HG03354 (cell line): ENCODE results near the gene BIRC5.

Source experiments
- ATAC-seq: cut with Tn5 transposase; IDR thresholded peaks from one replicate; pipeline ENCODE4 v1.9.1; 2021; ENCODE audit warnings: mild to moderate bottlenecking; ENCODE audit not compliant: unreplicated experiment, poor library complexity, severe bottlenecking

BIRC5 gene

DNA sequence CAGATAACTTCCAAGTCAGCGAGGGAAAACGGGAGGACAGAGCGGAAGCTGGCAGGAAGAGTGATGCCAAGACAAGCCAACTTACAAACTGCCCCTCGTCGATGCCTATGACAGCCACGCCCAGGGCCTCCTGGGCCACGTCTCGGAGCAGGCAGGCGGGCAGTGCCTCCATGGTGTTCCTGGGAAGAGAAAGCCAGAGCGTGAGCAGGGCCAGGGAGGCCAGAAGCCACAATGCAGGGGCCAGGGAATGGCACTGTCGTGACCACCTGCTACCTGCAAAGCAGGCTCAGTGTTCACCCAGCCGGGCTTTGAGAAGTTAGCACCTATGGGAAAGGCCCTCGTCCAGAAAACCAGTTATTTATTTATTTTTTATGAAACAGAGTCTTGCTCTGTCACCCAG, 31.5 kb upstream of the BIRC5 start:
- no peak for ATAC-seq

DNA sequence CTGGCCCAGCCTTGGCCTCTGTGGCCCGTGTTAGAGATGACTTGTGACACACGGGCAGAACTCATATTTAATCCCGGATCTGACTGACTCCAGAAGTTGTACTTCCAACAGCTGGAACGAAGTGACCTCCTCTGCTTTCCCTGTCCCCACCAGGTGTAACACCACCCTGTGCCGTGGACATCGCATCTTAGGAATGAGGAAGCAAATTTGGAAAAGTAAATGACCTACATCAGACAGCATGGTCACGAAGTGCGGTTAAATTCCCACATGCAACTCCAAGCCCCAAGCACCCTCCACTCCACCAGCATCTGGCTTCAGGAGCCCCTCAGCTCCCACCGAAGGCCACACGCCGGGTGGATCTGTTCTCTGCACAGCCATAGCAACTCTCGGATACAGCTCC, 30.1 kb upstream of the BIRC5 start:
- no peak for ATAC-seq

DNA sequence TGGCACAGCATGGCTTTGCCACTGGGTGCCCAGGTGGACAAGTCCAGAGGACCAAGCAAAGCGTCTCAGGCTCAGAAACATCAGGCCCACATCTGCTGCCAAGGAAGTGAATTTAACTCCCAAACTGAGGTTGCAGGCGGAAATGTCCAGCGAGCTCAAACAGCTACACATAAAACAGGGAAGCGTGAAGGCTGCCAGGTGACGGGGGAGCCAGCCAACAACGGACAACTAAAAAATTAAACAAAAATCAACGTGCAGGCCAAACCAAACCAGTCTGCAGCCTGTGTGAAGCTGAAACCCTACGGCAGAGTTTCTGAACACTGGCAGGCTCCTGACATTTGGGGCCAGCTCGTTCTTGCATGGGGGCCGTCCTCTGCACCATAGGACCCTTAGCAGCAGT, 29.7 kb upstream of the BIRC5 start:
- no peak for ATAC-seq

DNA sequence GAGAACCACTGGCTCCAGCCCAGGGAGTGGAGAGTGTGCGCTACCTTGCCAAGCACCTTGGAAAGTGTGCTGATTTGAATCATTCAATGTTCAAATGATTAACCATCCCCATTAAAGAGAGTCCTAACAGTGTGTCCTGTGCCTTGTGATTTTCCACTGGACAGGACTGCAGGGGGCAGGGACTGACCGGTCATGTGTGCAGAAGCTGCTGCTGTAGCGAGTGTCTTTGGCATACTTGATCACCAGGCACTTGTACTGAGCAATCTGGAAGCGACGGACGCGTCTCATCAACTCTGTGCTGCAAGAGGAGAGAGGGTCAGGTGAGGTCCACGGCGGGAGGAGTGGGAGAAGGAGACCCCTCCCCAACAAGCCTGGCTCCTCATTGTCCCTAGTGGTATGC, 29.2 kb upstream of the BIRC5 start:
- ATAC-seq: no peak

DNA sequence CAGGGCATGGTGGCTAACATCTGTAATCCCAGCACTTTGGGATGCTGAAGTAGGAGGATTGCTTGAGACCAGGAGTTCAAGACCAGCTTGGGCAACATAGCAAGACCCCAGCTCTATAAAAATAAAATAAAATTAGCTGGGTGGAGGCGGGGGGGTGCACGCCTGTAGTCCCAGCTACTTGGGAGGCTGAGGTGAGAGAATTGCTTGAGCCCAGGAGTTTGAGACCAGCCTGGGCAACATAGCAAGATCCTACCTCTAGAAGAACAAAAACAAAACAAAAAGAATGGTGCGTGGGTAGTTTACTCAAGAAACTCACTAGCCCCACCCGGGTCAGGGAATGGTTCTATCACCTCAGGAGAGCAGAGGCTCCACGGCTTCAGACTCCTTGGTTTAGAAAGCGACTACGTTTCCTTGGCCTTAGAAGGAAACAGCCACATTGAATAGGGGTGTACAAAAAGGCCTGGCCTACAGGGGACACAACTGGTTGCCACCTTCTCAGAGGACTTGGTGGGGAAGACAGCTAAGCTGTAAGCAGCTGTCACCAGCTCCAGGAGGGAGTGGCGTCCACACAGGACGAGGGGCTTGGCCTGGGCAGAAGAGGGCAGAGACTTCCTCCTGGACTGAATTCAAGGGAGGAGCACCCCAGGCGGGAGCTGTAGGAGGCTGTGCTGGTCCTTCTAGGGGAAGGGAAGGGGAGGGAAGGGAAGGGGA, 27.9 kb upstream of the BIRC5 start:
- ATAC-seq: no peak

DNA sequence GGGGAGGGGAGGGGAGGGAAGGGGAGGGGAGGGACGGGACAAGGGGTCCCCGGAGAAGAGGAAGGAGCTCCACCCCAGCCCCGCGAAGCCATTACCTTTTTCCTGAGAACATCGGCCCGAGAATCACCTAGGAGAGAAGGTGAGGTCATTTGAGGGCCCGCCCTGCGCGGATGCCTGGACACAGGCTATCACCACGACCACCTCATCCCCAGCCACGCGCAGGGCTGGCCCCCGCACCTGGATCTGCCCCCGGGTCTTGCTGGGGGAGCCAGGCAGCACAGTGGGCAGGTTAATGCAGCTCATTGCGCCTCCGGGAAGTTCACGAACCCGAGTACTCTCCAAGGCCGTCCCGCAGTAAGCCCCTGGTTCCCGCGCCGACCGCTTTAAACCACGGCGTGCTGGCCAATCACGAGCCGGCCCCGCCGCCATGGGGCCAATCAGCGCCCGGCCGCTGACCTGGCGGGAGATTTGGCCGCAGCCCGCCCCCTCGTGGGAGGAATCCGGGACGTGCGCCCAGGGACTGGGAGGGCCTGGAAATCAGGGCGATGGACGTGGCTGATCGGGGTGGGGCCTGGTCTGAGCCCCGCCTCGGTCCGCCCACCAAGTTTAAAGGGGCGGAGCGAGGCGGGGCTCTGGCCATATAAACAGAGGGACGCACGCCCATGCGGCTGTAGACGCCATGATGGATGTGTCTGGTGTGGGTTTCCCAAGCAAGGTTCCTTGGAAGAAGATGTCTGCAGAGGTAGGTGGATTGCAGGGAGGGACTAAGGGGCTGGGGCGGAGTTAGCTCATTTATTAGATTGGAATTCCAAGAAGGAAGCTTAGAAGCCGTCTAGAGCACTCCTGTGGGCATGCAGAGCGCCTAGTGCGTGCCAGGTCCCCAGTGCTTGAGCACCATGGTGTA, 27.1 kb upstream of the BIRC5 start, which contains the start of the genes AFMID and TK1:
AFMID (plus strand) TSS at position 671 of the 904 bp plus-strand sequence; CDS start at position 680, 9 bp downstream.
TK1 (minus strand) TSS at position 361 of the 904 bp plus-strand sequence; CDS start at position 303, 58 bp downstream.
- peak; percentile 93 for ATAC-seq

DNA sequence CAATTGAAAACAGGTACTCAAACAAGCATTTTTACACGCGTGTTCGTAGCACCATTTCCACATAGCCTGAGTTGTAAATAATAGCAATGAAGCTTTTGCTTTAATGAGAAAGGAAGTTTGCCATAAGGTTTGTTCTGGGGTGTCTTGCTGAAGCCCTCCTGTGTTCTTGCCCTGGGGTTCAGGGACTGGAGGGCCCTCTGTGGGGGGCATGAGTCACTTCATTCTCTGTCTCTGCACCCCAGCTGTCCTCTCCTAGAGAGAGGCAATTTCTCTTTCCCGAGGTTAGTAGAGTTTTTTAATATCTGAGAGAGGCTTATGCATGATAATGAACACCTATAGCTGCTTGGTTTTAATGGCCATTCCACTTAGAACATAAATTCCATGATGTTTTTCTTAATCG, 17.3 kb upstream of the BIRC5 start:
- no peak for ATAC-seq

DNA sequence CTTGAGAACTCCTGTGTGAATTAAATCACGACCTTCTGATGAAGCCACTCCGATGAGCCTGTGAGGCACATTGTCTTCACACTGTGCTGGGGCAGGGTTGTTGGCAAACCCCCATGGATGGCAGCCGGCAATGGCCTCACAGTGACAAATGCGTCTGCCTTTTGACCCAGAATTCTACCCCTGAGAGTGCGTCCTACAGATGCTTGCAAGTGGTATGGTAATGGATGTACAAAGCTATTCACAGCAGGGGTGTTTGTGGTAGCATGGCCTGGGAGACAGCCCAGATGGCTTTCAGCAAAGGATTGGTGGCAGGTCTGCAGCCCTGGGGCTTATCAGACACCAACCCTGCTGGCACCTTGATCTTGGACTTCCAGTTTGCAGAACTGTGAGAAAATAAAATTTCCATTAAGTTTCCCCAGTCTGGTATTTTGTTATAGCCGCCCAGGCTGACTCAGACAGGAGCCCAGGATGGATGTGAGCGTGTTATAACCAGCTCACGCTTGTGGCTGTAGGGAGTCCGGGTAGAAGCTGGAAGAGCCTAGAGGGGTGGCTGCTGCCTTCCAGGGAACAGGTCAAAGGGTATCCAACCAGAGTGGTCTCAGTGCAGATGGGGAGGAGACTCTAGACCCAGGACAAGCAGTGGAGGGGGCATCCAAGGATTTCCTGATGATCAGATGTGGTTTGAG, 16.8 kb upstream of the BIRC5 start:
- ATAC-seq: no peak

DNA sequence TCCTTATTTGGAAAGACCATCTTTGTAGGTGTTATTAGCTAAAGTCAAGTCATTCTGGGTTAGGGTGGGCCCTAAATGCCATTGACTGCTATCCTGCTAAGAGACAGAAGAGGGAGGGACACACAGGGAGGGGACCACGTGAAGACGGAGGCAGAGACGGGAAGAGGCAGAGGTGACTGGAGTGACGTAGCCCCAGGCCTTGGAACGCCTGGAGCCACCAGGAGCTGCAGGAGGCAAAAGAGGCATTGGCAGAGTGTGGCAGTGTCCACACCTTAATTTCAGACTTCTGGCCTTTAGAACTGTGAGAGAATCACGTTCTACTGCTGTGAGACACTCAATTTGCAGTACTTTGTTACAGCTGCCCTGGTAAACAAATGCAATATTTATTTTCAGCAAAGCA, 13.6 kb upstream of the BIRC5 start:
- no peak for ATAC-seq

DNA sequence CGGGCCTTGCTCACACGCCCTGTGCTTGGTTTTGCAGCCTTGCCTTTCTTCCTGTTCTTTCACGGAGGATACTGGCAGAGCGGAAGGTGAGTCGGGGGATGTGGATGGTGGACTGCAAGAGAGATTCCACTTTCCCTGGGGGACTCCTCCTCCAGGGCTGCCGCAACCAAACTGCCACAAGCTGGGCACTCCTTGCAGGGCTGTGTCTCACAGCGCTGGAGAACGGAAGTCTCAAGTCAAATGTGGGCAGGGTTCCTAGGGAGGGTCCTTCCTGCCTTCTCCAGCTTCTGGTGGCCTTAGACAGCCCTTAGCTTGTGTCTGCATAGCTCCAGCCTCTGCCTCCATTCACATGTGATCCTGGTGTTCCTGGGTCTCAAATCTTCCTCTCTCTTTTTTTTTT, 11.4 kb upstream of the BIRC5 start:
- no peak for ATAC-seq

DNA sequence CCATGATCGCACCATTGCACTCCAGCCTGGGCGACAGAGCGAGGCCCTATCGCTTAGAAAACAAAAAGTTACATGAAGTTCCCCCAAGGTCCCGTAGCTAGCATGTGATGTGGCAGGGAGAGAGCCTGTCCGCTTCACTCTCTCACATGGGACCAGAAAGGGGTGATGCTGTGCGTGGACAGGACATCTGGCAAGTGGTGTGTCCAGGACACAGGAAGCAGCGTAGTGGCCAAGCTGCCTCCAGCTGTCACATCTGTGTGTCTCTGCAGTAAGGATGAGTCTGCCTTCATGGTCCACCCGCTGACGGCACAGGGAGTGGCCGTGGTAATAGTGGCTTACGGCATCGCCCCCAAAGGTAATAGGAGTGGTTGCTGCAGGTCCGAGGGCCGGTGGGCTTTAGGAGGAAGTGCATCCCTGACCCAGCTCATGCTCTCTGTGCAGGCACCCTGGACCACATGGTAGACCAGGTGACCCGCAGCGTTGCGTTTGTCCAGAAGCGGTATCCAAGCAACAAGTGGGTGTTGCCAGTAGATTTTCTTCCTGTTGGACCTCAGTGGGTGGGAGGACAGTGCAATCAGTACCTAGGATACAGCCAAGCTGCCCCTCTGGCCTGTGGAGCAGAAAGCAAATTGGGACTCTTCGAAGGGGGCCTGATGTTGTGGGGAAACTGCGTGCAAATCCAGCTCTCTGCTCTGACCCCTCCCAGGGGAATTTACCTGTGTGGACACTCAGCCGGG, 9.5 kb upstream of the BIRC5 start:
- no peak for ATAC-seq

DNA sequence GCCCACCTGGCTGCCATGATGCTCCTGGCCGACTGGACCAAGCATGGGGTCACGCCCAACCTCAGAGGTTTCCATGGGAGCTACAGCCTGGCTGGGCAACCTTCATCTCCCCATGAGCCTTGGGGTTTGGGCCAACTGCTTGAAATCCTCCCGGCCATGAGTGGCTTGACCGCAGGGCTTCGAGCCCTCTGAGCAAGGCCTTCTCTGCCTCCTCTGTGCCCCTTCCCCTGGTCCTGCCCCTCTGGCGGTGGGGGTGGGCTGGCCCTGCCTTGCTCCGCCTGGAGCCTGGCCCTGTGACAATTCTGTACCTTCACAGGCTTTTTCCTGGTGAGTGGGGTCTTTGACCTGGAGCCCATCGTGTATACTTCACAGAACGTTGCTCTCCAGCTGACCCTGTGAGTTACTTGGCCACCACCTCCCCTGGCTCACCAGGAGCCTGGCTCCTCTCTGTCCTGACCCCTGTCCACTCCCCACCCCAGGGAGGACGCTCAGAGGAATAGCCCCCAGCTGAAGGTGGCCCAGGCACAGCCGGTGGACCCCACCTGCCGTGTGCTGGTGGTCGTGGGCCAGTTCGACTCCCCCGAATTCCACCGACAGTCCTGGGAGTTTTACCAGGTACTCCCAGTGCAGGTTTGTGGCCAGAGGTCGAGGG, 8.8 kb upstream of the BIRC5 start:
- ATAC-seq: no peak

DNA sequence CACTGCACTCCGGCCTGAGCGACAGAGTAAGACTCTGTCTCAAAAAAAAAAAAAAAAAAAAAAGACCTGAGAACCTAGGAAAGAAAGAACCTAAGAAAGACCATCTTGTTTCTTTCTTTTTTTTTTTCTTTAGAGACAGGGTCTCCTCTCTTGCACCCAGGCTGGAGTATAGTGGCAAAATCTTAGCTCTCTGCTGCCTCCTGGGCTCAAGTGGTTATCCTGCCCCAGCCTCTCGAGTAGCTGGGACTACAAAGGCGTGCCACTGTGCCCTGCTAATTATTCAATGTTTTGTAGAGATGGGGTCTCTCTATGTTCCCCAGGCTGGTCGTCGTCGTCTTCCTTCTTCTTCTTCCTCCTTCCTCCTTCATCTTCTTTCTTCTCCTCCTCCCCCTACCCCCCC, 7.8 kb upstream of the BIRC5 start:
- no peak for ATAC-seq

DNA sequence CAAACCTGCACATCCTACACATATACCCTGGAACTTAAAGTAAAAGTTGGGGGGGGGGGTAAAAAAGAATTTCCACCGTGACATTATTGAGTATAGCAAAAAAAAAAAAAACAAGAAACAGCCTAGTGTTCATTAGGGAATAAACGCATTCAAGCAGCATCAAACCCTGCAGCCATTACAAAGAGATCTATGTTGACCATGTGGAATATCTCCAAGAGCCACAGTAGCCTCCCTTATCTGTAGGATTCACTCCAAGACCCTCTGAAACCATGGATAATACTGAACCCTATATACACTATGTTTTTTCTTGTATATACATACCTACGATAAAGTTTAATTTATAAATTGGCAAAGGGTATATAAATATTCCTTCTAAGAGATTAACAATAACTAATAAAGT, 5.6 kb upstream of the BIRC5 start:
- no peak for ATAC-seq

DNA sequence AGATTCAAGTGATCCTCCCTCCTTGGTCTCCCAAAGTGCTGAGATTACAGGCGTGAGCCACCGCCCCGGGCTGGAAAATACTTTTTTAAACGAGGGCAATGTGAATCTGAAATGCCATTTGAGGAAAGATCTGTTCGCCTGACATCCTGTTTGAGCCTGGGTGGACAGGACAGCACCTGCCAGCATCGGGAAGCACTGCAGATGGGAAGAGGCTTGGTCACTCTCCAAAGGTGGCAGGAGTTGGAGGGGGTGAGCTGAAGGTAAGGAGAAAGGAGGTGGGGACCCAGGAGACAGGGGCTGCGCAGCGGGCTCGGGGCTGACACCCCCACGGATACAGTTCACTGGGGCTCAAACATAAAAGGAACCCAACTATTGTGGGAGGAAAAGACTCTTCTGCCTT, 3.9 kb upstream of the BIRC5 start:
- no peak for ATAC-seq

DNA sequence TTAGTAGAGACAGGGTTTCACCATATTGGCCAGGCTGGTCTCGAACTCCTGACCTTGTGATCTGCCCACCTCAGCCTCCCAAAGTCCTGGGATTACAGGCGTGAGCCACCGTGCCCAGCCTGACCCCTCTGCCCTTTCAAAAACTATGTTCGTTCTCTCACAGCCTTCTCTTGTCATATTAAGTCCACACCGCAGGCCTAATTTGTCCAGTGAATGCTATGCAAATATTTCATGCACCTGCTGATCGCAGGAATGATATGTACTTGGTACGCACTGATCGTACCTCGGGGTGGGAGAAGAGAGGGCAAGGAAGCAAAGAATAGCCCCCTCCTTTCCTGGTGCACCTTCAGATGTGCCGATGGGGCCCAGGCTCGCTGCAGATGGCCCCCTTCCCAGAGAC, 3.0 kb upstream of the BIRC5 start:
- no peak for ATAC-seq

DNA sequence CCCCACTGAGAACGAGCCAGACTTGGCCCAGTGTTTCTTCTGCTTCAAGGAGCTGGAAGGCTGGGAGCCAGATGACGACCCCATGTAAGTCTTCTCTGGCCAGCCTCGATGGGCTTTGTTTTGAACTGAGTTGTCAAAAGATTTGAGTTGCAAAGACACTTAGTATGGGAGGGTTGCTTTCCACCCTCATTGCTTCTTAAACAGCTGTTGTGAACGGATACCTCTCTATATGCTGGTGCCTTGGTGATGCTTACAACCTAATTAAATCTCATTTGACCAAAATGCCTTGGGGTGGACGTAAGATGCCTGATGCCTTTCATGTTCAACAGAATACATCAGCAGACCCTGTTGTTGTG, 631 bp downstream of the BIRC5 start:
- ATAC-seq: no peak

DNA sequence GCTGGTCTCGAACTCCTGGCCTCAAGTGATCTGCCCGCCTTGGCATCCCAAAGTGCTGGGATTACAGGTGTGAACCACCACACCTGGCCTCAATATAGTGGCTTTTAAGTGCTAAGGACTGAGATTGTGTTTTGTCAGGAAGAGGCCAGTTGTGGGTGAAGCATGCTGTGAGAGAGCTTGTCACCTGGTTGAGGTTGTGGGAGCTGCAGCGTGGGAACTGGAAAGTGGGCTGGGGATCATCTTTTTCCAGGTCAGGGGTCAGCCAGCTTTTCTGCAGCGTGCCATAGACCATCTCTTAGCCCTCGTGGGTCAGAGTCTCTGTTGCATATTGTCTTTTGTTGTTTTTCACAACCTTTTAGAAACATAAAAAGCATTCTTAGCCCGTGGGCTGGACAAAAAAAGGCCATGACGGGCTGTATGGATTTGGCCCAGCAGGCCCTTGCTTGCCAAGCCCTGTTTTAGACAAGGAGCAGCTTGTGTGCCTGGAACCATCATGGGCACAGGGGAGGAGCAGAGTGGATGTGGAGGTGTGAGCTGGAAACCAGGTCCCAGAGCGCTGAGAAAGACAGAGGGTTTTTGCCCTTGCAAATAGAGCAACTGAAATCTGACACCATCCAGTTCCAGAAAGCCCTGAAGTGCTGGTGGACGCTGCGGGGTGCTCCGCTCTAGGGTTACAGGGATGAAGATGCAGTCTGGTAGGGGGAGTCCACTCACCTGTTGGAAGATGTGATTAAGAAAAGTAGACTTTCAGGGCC, 5.5 kb downstream of the BIRC5 start:
- no peak for ATAC-seq

DNA sequence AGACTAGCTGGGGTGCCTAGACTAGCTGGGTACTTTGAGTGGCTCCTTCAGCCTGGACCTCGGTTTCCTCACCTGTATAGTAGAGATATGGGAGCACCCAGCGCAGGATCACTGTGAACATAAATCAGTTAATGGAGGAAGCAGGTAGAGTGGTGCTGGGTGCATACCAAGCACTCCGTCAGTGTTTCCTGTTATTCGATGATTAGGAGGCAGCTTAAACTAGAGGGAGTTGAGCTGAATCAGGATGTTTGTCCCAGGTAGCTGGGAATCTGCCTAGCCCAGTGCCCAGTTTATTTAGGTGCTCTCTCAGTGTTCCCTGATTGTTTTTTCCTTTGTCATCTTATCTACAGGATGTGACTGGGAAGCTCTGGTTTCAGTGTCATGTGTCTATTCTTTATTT, 9.0 kb downstream of the BIRC5 start:
- no peak for ATAC-seq
